Keratinocyte (primary cell): ENCODE measurements around the gene EGFLAM. TPM values are rescaled to one million over a fixed set of nuclear protein-coding genes. Genes with fewer than 3 reads are reported as not detected.

Experiments
- DNase-seq: peaks from one replicate; pipeline ENCODE4 v3.0.0-alpha.2; 2011; ENCODE audit warnings: low read depth, missing footprints, low spot score
- FAIRE-seq: peaks from 2 replicates; lab custom pipeline; 2011; peaks lifted over from hg19 to GRCh38; lab: Jason Lieb, UNC
- H2AFZ ChIP-seq: 2 replicates; pipeline ENCODE4 v1.6.0; 2012; ENCODE audit warnings: low read length, control low read depth, inconsistent platforms; ENCODE audit not compliant: control insufficient read depth
- H3K27ac ChIP-seq: 2 replicates; pipeline ENCODE4 v1.5.1; 2011; ENCODE audit warnings: low read length; ENCODE audit not compliant: control insufficient read depth, insufficient read depth
- H3K27me3 ChIP-seq: 3 replicates; pipeline ENCODE4 v1.6.0; 2011; ENCODE audit warnings: low read length; ENCODE audit not compliant: control insufficient read depth, insufficient read depth; ENCODE audit errors: extremely low read depth
- H3K36me3 ChIP-seq, 2 experiments: 2 replicates in 1 of 2; 3 replicates in 1 of 2; pipeline ENCODE4 v1.5.1; 2011; ENCODE audit warnings: low read length in 2 of 2, mild to moderate bottlenecking in 1 of 2; ENCODE audit not compliant: control insufficient read depth in 2 of 2, insufficient read depth in 2 of 2; ENCODE audit errors: extremely low read depth in 1 of 2
- H3K4me1 ChIP-seq: 3 replicates; pipeline ENCODE4 v1.5.1; 2011; ENCODE audit warnings: low read length; ENCODE audit not compliant: control insufficient read depth, insufficient read depth; ENCODE audit errors: extremely low read depth
- H3K4me2 ChIP-seq: 3 replicates; pipeline ENCODE4 v1.6.0; 2011; ENCODE audit warnings: low read depth, low read length; ENCODE audit not compliant: control insufficient read depth, insufficient read depth; ENCODE audit errors: extremely low read depth
- H3K4me3 ChIP-seq, 3 experiments: fragments of 200-600 bp in 1 of 3; sonication (generic) in 1 of 3; 2 replicates in 2 of 3; 3 replicates in 1 of 3; pipeline ENCODE4 v1.5.1; 2011 to 2016; ENCODE audit warnings: low read length in 3 of 3, mild to moderate bottlenecking in 3 of 3, control low read depth in 2 of 3, inconsistent platforms in 1 of 3, low read depth in 1 of 3, mixed read lengths in 1 of 3, mixed run types in 1 of 3, moderate library complexity in 1 of 3; ENCODE audit not compliant: control insufficient read depth in 2 of 3, insufficient read depth in 2 of 3; ENCODE audit errors: extremely low read depth in 1 of 3
- H3K79me2 ChIP-seq: 2 replicates; pipeline ENCODE4 v1.6.0; 2012; ENCODE audit warnings: low read length; ENCODE audit not compliant: control insufficient read depth, insufficient read depth
- H3K9ac ChIP-seq: 3 replicates; pipeline ENCODE4 v1.6.0; 2011; ENCODE audit warnings: low read length; ENCODE audit not compliant: control insufficient read depth, insufficient read depth; ENCODE audit errors: extremely low read depth
- H3K9me1 ChIP-seq: 3 replicates; pipeline ENCODE4 v1.6.0; 2011; ENCODE audit warnings: low read length; ENCODE audit not compliant: control insufficient read depth, insufficient read depth; ENCODE audit errors: extremely low read depth
- H3K9me3 ChIP-seq: 2 replicates; pipeline ENCODE4 v1.5.1; 2012; ENCODE audit warnings: low read depth, low read length; ENCODE audit not compliant: control insufficient read depth
- H4K20me1 ChIP-seq: 3 replicates; pipeline ENCODE4 v1.6.0; 2011; ENCODE audit warnings: low read length; ENCODE audit not compliant: control insufficient read depth, insufficient read depth; ENCODE audit errors: extremely low read depth
- CTCF ChIP-seq, 3 experiments: IDR thresholded peaks in 1 of 3; conservative IDR thresholded peaks in 1 of 3; optimal IDR thresholded peaks in 1 of 3; 2 replicates in 2 of 3; 3 replicates in 1 of 3; pipeline versions ENCODE3 to v1.5.1; 2011; ENCODE audit warnings: low read length in 3 of 3, mild to moderate bottlenecking in 3 of 3, moderate library complexity in 2 of 3, control low read depth in 1 of 3, inconsistent platforms in 1 of 3; ENCODE audit not compliant: insufficient read depth in 2 of 3; ENCODE audit errors: extremely low read depth in 1 of 3
- EZH2 ChIP-seq: IDR thresholded peaks from one replicate; pipeline ENCODE4 v1.6.1; 2012; ENCODE audit warnings: inconsistent platforms, mild to moderate bottlenecking, low read length, moderate library complexity
- dilution Hi-C: fragments of 300-500 bp; cut with MboI; formaldehyde crosslinking; loops from one replicate; pipeline ENCODE4 v1.7.0; 2020; ENCODE audit warnings: low sequenced_read_pairs; ENCODE audit not compliant: extremely low pct_ligation_motif_present
- polyA plus RNA-seq, 5 experiments: library from polyadenylated mRNA; depleted of rRNA in 3 of 5; stranded (reverse) in 3 of 5; stranded (forward) in 1 of 5; unstranded in 1 of 5; fragments of >200 nt; gene quantifications; 1 replicate in 1 of 5; 2 replicates in 3 of 5; 3 replicates in 1 of 5; pipeline versions ENCODE4 v1.2.1 to v1.2.3, GENCODE V29; 2011 to 2012; ENCODE audit warnings: missing spikeins in 2 of 5, low read depth in 1 of 5, low replicate concordance in 1 of 5

Gene EGFLAM
- polyA plus RNA-seq, 1 donor (not counting 4 experiments of a cell fraction or from before 2014, with no cell fraction given): not detected

GRCh38 chr5:38287124-38287523 lies 28.8 kb downstream of the EGFLAM start:
- H3K9me1 ChIP-seq: no peaks in the 10 kb centered on the region
- H2AFZ ChIP-seq: no peak overlapping the region
- DNase-seq (no peak), FAIRE-seq (no peak)
- no peaks in the 10 kb centered on the region for H3K27me3 ChIP-seq
- H4K20me1 ChIP-seq: no peaks in the 10 kb centered on the region
- no peak overlapping the region for H3K9ac ChIP-seq
- no peaks in the 10 kb centered on the region for H3K9me3 ChIP-seq
- dilution Hi-C loops: no loop called here
- TF ChIP-seq CTCF (optimal IDR thresholded peaks at IDR 0.05 in 1 of 3, IDR thresholded peaks at IDR 0.05 in 1 of 3, conservative IDR thresholded peaks at IDR 0.05 in 1 of 3; ENCODE audit: extremely low read depth in 1 of 3, insufficient read depth in 2 of 3, low read length in 3 of 3) (no peak), EZH2 (no peak)
- H3K4me3 ChIP-seq: no peak overlapping the region
- H3K4me1 ChIP-seq: peaks cover 15% of the 10 kb centered on the region
- H3K27ac ChIP-seq: no peak overlapping the region
- H3K36me3 ChIP-seq: no peaks in the 10 kb centered on the region
- H3K4me2 ChIP-seq: no peak overlapping the region
- no peaks in the 10 kb centered on the region for H3K79me2 ChIP-seq

DNA sequence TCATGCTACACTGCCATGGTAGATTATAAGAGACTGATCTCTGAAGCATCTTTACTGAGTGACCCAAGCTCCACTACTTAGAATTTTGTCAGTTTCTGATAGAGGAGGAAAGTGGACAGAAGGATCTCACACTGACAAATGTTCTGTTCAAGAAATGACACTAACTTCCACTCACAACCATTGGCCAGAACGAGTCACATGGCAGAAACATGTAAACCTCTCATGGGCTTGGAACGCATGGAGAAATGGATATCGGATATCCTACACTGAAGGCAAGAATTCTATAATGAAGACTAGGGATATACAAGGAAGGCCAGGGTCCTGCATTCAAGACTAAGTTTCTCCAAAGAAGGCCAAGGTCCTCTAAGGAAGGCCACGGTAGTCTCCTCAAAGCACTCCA lies 31.1 kb downstream of the EGFLAM start:
- TF ChIP-seq EZH2: no peak
- TF ChIP-seq CTCF (optimal IDR thresholded peaks at IDR 0.05 in 1 of 3, IDR thresholded peaks at IDR 0.05 in 1 of 3, conservative IDR thresholded peaks at IDR 0.05 in 1 of 3; ENCODE audit: extremely low read depth in 1 of 3, insufficient read depth in 2 of 3, low read length in 3 of 3): no peak
- Histone ChIP-seq H3K9ac (no peak overlapping the region), H2AFZ (no peak overlapping the region), H3K4me2 (no peak overlapping the region), H3K9me1 (no peaks in the 10 kb centered on the region), H3K4me1 (peaks cover 15% of the 10 kb centered on the region), H3K79me2 (no peaks in the 10 kb centered on the region), H3K9me3 (no peaks in the 10 kb centered on the region), H3K36me3 (no peaks in the 10 kb centered on the region), H4K20me1 (no peaks in the 10 kb centered on the region), H3K27me3 (no peaks in the 10 kb centered on the region), H3K4me3 (no peak overlapping the region), H3K27ac (no peak overlapping the region)
- no peak for DNase-seq
- dilution Hi-C loops: no loop called here
- FAIRE-seq: no peak
